ENCODE results near the gene UNC5C.

UNC5C gene

GRCh38 chr4:95462921-95463320, 85.9 kb downstream of the UNC5C start:
- DNase-seq (ENCODE audit: low read depth) = no peak

GRCh38 chr4:95457353-95457752, 91.4 kb downstream of the UNC5C start:
- no peak for DNase-seq (ENCODE audit: low read depth)

- DNase-seq (ENCODE audit: low read depth) = no peak
Measured at GRCh38 chr4:95450294-95450693, 98.5 kb downstream of the UNC5C start.

GRCh38 chr4:95446173-95446572, 102.6 kb downstream of the UNC5C start:
- no peak for DNase-seq (ENCODE audit: low read depth)

GRCh38 chr4:95445251-95445650, 103.5 kb downstream of the UNC5C start:
- DNase-seq (ENCODE audit: low read depth) = no peak

- no peak for DNase-seq (ENCODE audit: low read depth)
Measured at GRCh38 chr4:95444812-95445211, 104.0 kb downstream of the UNC5C start.

- no peak for DNase-seq (ENCODE audit: low read depth)
Measured at GRCh38 chr4:95439896-95440295, 108.9 kb downstream of the UNC5C start.

- DNase-seq (ENCODE audit: low read depth) = no peak
Measured at GRCh38 chr4:95439071-95439470, 109.7 kb downstream of the UNC5C start.

- no peak for DNase-seq (ENCODE audit: low read depth)
Measured at GRCh38 chr4:95432466-95432865, 116.3 kb downstream of the UNC5C start.

GRCh38 chr4:95431678-95432077, 117.1 kb downstream of the UNC5C start:
- no peak for DNase-seq (ENCODE audit: low read depth)

- no peak for DNase-seq (ENCODE audit: low read depth)
Measured at GRCh38 chr4:95429416-95429815, 119.4 kb downstream of the UNC5C start.

- DNase-seq (ENCODE audit: low read depth) = no peak
Measured at GRCh38 chr4:95428291-95429070, 120.3 kb downstream of the UNC5C start.

GRCh38 chr4:95426455-95426854, 122.3 kb downstream of the UNC5C start:
- no peak for DNase-seq (ENCODE audit: low read depth)

- DNase-seq (ENCODE audit: low read depth) = no peak
Measured at GRCh38 chr4:95422436-95422835, 126.3 kb downstream of the UNC5C start.

GRCh38 chr4:95421869-95422268, 126.9 kb downstream of the UNC5C start:
- DNase-seq (ENCODE audit: low read depth) = no peak

GRCh38 chr4:95417531-95417930, 131.2 kb downstream of the UNC5C start:
- no peak for DNase-seq (ENCODE audit: low read depth)

- no peak for DNase-seq (ENCODE audit: low read depth)
Measured at GRCh38 chr4:95415346-95415771, 133.4 kb downstream of the UNC5C start.

- no peak for DNase-seq (ENCODE audit: low read depth)
Measured at GRCh38 chr4:95411371-95412088, 137.2 kb downstream of the UNC5C start.

GRCh38 chr4:95410387-95410977, 138.3 kb downstream of the UNC5C start:
- DNase-seq (ENCODE audit: low read depth) = no peak

- no peak for DNase-seq (ENCODE audit: low read depth)
Measured at GRCh38 chr4:95409750-95410149, 139.0 kb downstream of the UNC5C start.

- no peak for DNase-seq (ENCODE audit: low read depth)
Measured at GRCh38 chr4:95409127-95409526, 139.6 kb downstream of the UNC5C start.

- no peak for DNase-seq (ENCODE audit: low read depth)
Measured at GRCh38 chr4:95402299-95402698, 146.5 kb downstream of the UNC5C start.

- DNase-seq (ENCODE audit: low read depth) = no peak
Measured at GRCh38 chr4:95398217-95398616, 150.6 kb downstream of the UNC5C start.

Data from fibroblast of gingiva (primary cell).